Measurements from ENCODE around the gene FBXO21. TPM values are rescaled to one million over a fixed set of nuclear protein-coding genes. Genes with fewer than 3 reads are reported as not detected.

FBXO21 gene
- total RNA-seq, 6 donors from 2014 or later = 38.2 to 122 (median 59.0) TPM

GRCh38 chr12:117152793-117153775 lies 37.2 kb downstream of the FBXO21 start:
- Histone ChIP-seq H3K9me3 (no peaks in the 10 kb centered on the region), H3K36me3 (peaks cover 10 to 75% (median 48%) of the 10 kb centered on the region in 4 donors), H3K27me3 (no peaks in the 10 kb centered on the region), H3K27ac (peak overlapping the region in 2 of 4 donors; percentile 23 to 34), H3K4me1 (peaks cover 0 to 6% (median 2%) of the 10 kb centered on the region in 4 donors), H3K4me3 (no peak overlapping the region)
- no peak for DNase-seq
- no peak for TF ChIP-seq POLR2AphosphoS5 (IDR thresholded peaks at IDR 0.05)
- no peak for TF ChIP-seq CTCF (IDR thresholded peaks at IDR 0.05)
- no peak for TF ChIP-seq EP300 (IDR thresholded peaks at IDR 0.05)
- no peak for TF ChIP-seq POLR2A (IDR thresholded peaks at IDR 0.05)
- WGBS, 2 donors = 84 to 88% methylated on average over 27 of the region's 27 CpGs
- ATAC-seq (ENCODE audit: low FRiP score in 2 of 2) = no peak

- H3K9me3 ChIP-seq = no peaks in the 10 kb centered on the region
- no peak overlapping the region for H3K27ac ChIP-seq
- 62 to 65% methylated on average over 5 of the region's 5 CpGs for WGBS, 2 donors
- H3K4me3 ChIP-seq = no peak overlapping the region
- H3K4me1 ChIP-seq = peaks cover 0 to 6% (median 3%) of the 10 kb centered on the region in 4 donors
- ATAC-seq (ENCODE audit: low FRiP score in 2 of 2) = no peak
- TF ChIP-seq POLR2A (IDR thresholded peaks at IDR 0.05) (no peak), EP300 (IDR thresholded peaks at IDR 0.05) (no peak), CTCF (IDR thresholded peaks at IDR 0.05) (no peak), POLR2AphosphoS5 (IDR thresholded peaks at IDR 0.05) (no peak)
- H3K36me3 ChIP-seq = peaks cover 9 to 61% (median 39%) of the 10 kb centered on the region in 4 donors
- H3K27me3 ChIP-seq = no peaks in the 10 kb centered on the region
- DNase-seq = no peak
These were observed 38.8 kb downstream of the FBXO21 start for GRCh38 chr12:117151403-117152031.

GRCh38 chr12:117149431-117149830 lies 40.8 kb downstream of the FBXO21 start:
- H3K36me3 ChIP-seq = peaks cover 5 to 56% (median 29%) of the 10 kb centered on the region in 4 donors
- no peak for ATAC-seq (ENCODE audit: low FRiP score in 2 of 2)

GRCh38 chr12:117148642-117149041 lies 41.6 kb downstream of the FBXO21 start:
- no peak for ATAC-seq (ENCODE audit: low FRiP score in 2 of 2)
- Histone ChIP-seq H3K4me3 (no peak overlapping the region), H3K9me3 (no peaks in the 10 kb centered on the region), H3K36me3 (peaks cover 5 to 48% (median 21%) of the 10 kb centered on the region in 4 donors), H3K27ac (peak overlapping the region in 3 of 4 donors; percentile 49 to 74 (median 71)), H3K4me1 (peaks cover 0 to 12% (median 3%) of the 10 kb centered on the region in 4 donors), H3K27me3 (no peaks in the 10 kb centered on the region)
- WGBS, 2 donors = 89 to 90% methylated on average over 6 of the region's 6 CpGs
- DNase-seq = no peak
- no peak for TF ChIP-seq CTCF (IDR thresholded peaks at IDR 0.05)
- no peak for TF ChIP-seq EP300 (IDR thresholded peaks at IDR 0.05)
- TF ChIP-seq POLR2AphosphoS5 (IDR thresholded peaks at IDR 0.05) = no peak
- no peak for TF ChIP-seq POLR2A (IDR thresholded peaks at IDR 0.05)

More at GRCh38 chr12:117149431-117149830, 40.8 kb downstream of the FBXO21 start:
- Histone ChIP-seq H3K4me1 (peaks cover 0 to 9% (median 3%) of the 10 kb centered on the region in 4 donors), H3K27ac (peak overlapping the region in 2 of 4 donors; percentile 24 to 49), H3K9me3 (no peaks in the 10 kb centered on the region), H3K4me3 (no peak overlapping the region), H3K27me3 (no peaks in the 10 kb centered on the region)
- TF ChIP-seq CTCF (IDR thresholded peaks at IDR 0.05) = no peak
- TF ChIP-seq EP300 (IDR thresholded peaks at IDR 0.05) = no peak
- TF ChIP-seq POLR2A (IDR thresholded peaks at IDR 0.05) = no peak
- no peak for TF ChIP-seq POLR2AphosphoS5 (IDR thresholded peaks at IDR 0.05)
- WGBS, 2 donors = 81 to 86% methylated on average over 5 to 7 of the region's 7 CpGs
- DNase-seq = no peak

Data from upper lobe of left lung (tissue), 6 donors.